ENCODE results near the gene LONRF2.
"Not testable (repeated sequence)": the region's sequence is repeated elsewhere in the genome, so short reads cannot be mapped to it uniquely, and the experiment has no call there.

The LONRF2 gene

DNA sequence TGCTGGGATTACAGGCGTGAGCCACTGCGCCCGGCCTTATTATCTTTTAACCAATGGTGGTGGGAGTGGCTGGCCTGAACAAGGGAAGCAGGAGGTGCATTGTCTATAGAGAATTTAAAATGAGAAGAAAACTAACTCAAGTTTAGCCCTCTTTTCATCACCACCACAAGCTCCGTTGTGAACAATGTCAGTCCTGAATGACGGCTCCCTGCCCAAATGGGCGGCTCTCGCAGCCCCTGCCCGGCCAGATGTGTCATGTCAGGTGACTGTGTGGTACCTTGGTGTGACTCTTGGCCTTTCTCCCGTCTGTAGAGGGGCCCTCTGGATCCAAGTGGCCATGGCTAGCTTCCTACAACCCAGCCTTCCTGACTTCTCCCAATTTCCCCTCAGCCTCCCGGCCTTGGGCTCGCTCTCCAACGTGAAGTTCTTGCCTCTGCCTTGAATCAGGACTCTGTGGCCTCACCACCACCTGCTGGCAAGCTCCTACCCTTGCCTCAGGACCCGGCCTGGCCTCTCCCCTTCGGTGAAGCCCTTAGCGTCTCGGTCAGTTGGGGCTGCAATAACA is 67.6 kb downstream of the LONRF2 start:
- DNase-seq (ENCODE audit: low read depth, low spot score), result no peak

- no peak for DNase-seq (ENCODE audit: low read depth, low spot score)
Measured at GRCh38 chr2:100253786-100254185, 68.5 kb downstream of the LONRF2 start.

DNA sequence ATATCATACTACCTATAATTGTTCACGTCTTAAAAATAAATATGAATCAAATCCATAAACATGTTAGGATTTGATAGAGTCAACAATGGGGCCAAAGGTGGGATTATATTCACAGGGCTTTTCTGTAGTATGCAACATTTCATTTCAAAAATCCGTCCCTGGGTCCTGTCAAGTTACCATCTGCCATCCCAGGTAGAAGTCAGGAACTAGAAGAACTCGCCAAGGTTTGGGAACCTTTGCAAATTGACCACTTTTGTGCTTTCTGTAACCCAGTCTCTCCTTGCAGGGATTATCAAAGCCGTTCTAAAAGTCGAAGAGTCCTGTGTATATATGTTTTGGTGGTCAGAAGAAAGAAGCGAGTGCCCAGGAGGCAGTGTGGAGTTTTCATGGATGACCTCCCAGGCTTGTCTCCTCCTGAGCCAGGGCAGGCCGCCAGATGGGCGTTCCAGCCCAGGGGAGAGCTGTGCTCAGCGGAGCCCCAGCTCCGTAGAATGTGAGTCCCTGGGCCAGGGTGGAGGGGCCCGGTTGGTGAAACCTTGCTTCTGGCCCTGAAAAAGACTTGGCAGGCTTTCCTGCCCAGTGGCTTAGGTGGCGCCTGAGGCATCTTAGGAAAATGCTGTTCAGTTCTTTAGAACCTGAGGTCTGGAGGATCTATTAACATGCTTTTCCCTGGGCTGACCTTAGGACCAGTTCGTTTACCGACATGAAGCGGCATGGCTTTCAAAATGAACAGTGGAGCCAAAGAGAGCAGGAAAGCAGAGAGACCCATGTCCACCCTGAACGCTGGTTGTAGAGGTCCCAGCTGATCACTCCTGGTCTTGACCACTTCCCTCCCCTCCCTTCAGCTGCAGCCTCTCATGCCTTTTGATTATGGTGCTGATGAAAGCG is 69.2 kb downstream of the LONRF2 start:
- DNase-seq (ENCODE audit: low read depth, low spot score), result no peak

DNA sequence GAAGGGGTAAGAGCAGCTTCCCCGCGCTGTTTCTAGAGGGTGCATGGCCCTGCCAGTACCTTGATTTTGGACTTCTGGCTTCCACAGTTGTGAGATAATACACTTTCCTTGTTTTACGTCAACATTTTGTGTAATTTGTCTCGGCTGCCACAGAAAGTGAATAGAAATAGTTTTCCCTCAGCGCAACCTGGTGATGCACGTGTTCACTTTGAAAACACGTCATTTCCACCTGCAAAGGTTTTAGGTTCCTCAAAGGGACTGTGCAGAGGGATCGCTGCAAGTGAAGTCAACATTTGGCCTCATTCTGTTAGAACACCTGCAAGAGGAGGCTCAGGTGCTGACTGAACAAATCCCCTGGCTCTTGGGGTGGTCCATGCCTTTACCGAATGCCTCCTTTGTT is 71.7 kb downstream of the LONRF2 start:
- no peak for DNase-seq (ENCODE audit: low read depth, low spot score)

GRCh38 chr2:100248971-100249370 is 73.3 kb downstream of the LONRF2 start:
- no peak for DNase-seq (ENCODE audit: low read depth, low spot score)

DNA sequence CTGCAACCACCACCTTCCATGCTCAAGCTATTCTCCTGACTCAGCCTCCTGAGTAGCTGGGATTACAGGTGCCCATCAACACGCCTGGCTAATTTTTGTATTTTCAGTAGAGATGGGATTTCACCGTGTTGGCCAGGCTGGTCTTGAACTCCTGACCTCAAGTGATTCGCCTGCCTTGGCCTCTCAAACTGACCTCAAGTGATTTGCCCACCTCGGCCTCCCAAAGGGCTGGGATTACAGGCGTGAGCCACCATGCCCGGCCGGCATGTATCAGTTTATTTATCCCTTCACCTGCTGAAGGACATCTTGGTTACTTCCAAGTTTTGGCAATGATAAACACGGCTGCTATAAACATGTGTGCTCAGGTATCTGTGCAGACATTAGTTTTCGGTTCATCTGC is 73.7 kb downstream of the LONRF2 start:
- not testable (repeated sequence) for DNase-seq (ENCODE audit: low read depth, low spot score)

DNA sequence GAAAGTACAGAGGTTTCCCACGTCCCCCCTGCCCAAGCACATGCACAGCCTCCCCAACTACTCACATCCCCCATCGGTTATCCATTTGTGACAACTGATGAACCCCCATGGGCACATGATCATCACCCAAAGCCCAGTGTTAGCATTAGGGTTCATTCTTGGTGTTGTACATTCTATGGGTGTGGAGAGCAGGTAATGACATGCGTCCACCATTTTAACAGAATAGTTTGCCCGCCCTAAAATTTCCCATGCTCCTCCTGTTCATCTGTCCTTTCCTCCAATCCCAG is 74.3 kb downstream of the LONRF2 start:
- no peak for DNase-seq (ENCODE audit: low read depth, low spot score)

GRCh38 chr2:100247256-100248043 is 74.9 kb downstream of the LONRF2 start:
- no peak for DNase-seq (ENCODE audit: low read depth, low spot score)

GRCh38 chr2:100246163-100247145 is 75.8 kb downstream of the LONRF2 start:
- DNase-seq (ENCODE audit: low read depth, low spot score), result no peak

GRCh38 chr2:100245681-100246080 is 76.6 kb downstream of the LONRF2 start:
- DNase-seq (ENCODE audit: low read depth, low spot score), result no peak

- no peak for DNase-seq (ENCODE audit: low read depth, low spot score)
Measured at GRCh38 chr2:100244881-100245605, 77.3 kb downstream of the LONRF2 start.

- DNase-seq (ENCODE audit: low read depth, low spot score), result no peak
Measured at GRCh38 chr2:100243631-100244030, 78.7 kb downstream of the LONRF2 start.

- DNase-seq (ENCODE audit: low read depth, low spot score), result no peak
Measured at GRCh38 chr2:100242891-100243619, 79.2 kb downstream of the LONRF2 start.

DNA sequence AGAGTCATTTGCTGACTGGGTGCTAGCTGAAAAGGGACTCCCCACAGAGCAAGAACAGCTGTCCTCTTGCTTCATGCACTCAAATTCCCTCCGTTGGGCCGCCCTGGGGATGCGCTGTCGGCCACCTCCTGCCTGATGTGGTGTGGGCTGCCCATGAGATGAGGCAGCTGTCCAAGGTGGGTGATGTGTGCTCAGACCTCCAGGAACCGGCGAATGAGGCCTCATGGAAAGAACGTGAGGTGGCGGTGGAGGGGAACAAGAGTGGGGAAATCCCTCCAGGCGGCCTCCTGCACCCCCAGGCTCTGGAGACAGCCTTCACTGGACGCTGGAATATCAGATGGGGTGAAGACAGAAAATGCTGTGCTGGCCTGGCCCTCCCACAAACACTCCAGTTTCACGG is 79.8 kb downstream of the LONRF2 start:
- DNase-seq (ENCODE audit: low read depth, low spot score), result no peak

DNA sequence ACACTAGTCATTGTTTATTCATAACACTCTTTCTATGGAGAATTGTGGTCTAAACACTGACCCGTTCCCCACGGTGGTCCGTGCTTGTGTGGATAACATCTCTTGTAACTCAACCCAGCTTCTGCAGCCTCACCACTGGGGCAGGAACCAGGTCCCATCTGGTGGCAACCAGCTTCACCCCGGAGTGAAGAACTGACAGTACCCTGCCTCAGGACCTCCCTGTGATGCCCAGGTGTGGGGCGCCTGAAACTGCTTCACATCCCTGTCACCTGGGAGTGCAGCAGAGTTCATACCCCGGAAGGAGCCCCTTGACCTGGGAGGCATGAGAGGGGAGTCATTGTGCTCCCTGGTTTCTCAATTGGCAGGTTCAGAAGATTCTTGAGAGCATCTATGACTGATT is 81.1 kb downstream of the LONRF2 start:
- DNase-seq (ENCODE audit: low read depth, low spot score), result no peak

- DNase-seq (ENCODE audit: low read depth, low spot score), result no peak
Measured at GRCh38 chr2:100240386-100240785, 81.9 kb downstream of the LONRF2 start.

DNA sequence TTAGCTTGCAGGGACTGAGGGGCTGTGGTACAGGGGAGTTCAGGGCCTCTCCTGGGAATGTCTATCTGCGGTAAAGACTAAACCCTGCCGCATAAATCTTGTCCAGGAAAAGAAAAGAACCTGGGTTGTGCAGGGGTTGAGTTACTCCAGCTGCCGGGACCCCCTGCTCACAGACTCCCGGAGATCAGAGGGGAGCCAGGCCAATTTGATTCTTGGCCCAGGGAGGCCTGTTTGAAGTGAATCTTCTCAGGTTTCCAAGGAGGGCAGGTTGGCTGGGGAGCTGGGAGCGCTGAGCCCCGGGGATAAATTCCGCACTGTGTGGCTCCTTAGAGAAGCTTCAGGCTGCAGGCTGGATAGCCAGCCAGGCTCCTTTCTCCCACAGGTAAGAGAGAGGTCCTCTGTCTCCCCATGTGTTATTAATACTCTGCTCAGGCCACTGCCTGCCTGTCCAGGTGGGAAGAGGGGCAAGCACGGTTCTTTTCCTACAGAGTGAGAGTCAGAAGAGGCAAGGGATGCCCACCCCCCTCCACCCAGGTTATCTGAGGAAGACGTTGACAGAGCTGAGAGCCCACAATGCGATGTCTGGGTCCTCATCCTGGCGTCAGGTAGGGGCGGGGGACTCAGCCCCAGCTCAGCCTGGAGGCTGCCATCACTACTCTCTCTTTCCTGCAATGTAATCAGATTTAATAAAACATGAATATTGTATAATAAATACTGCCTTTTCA is 82.7 kb downstream of the LONRF2 start:
- DNase-seq (ENCODE audit: low read depth, low spot score), result no peak

DNA sequence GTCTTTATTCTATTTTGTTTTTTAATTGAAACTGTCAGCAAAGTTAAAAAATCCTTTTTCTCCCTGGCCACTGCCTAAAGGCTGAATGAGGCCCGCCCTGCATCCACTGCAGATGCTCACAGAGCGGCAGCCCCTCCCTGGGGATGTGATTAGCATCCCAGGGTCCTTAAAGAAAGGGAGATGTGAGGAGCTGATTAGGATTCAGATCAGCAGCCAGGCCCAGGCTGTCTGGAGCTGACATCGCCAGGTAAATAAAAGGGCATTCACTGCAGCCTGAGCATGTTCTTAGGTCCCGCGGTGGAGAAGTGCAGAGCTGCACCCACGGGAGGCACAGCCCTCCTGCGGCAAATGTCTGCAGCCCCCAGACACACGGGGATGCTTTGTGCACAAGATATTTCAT is 83.8 kb downstream of the LONRF2 start:
- DNase-seq (ENCODE audit: low read depth, low spot score), result no peak

DNA sequence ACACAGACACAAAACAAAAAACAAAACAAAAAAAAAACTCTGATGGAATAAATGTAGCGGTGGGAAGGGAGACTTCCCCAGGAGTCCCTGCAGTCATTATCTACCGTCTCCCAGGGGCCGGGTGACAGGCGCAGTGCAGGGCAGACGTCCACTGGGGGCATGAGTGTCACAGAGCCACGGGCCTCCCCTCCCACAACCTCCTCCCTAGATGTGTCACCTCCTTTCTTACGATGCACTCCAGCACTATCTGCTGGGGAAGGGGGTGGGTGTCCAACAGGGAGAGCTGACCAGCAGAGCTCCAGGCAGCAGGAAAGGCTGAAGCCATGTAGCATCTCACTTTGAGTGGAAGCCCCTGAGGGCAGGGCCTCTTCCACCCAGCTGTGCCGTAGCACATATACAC is 84.5 kb downstream of the LONRF2 start:
- DNase-seq (ENCODE audit: low read depth, low spot score), result no peak

DNA sequence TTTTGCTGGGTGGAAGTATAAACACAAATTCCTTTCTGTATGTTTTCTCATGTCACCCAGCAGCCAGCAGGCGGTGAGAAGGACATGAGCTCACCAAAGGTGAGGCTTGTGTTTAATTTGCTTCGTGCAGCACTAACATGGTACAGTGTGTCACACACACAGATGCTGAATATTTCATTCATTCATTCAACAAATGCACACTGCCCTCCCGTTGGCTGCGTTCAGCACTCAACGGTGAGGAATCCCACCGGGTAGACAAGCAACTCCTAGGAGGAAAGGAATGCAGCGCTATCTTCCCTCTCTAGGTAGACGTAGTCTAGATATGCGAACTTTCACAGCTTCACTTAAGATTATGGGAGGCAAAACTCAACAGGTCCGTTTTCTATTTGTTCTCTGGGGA is 85.1 kb downstream of the LONRF2 start:
- no peak for DNase-seq (ENCODE audit: low read depth, low spot score)
